HG03575 (cell line): ENCODE measurements around the gene MFAP3.
"Not testable (repeated sequence)": the region's sequence is repeated elsewhere in the genome, so short reads cannot be mapped to it uniquely, and the experiment has no call there.

Source experiments
- ATAC-seq: cut with Tn5 transposase; IDR thresholded peaks from one replicate; pipeline ENCODE4 v1.9.1; 2021; ENCODE audit not compliant: unreplicated experiment, insufficient number of reproducible peaks, low FRiP score; ENCODE audit errors: extremely low read depth

MFAP3 gene

GRCh38 chr5:154046486-154046885 is 7.7 kb downstream of the MFAP3 start:
- ATAC-seq, result no peak

- ATAC-seq, result no peak
Observed at GRCh38 chr5:154047324-154047723, 8.6 kb downstream of the MFAP3 start.

- no peak for ATAC-seq
Observed at GRCh38 chr5:154049636-154050035, 10.9 kb downstream of the MFAP3 start.

GRCh38 chr5:154053468-154053867 is 14.7 kb downstream of the MFAP3 start:
- no peak for ATAC-seq

GRCh38 chr5:154055201-154055600 is 16.4 kb downstream of the MFAP3 start:
- no peak for ATAC-seq

GRCh38 chr5:154058055-154059038 is 19.6 kb downstream of the MFAP3 start:
- ATAC-seq, result peak; percentile 8

- ATAC-seq, result peak; percentile 49
Observed at GRCh38 chr5:154059039-154059430, 20.3 kb downstream of the MFAP3 start.

GRCh38 chr5:154059583-154059982 is 20.8 kb downstream of the MFAP3 start:
- ATAC-seq, result no peak

- ATAC-seq, result no peak
Observed at GRCh38 chr5:154060606-154061005, 21.8 kb downstream of the MFAP3 start.

- ATAC-seq, result no peak
Observed at GRCh38 chr5:154063372-154063771, 24.6 kb downstream of the MFAP3 start.

- ATAC-seq, result no peak
Observed at GRCh38 chr5:154065971-154066370, 27.2 kb downstream of the MFAP3 start.

- not testable (repeated sequence) for ATAC-seq
Observed at GRCh38 chr5:154069854-154070253, 31.1 kb downstream of the MFAP3 start.

- ATAC-seq, result no peak
Observed at GRCh38 chr5:154071799-154072413, 33.1 kb downstream of the MFAP3 start.

GRCh38 chr5:154072414-154073171 is 33.8 kb downstream of the MFAP3 start:
- peak; percentile 65 for ATAC-seq

GRCh38 chr5:154076240-154076922 is 37.6 kb downstream of the MFAP3 start:
- ATAC-seq, result no peak

- no peak for ATAC-seq
Observed at GRCh38 chr5:154077696-154078095, 38.9 kb downstream of the MFAP3 start.

- ATAC-seq, result no peak
Observed at GRCh38 chr5:154078272-154078671, 39.5 kb downstream of the MFAP3 start.

- no peak for ATAC-seq
Observed at GRCh38 chr5:154081246-154081645, 42.5 kb downstream of the MFAP3 start.

- no peak for ATAC-seq
Observed at GRCh38 chr5:154084062-154084639, 45.4 kb downstream of the MFAP3 start.
